NB4 (cell line): ENCODE data around the gene C1QB.
A peak's percentile ranks its signal among the peaks of the same experiment; 100 is the strongest.
"Not testable (repeated sequence)": the region's sequence is repeated elsewhere in the genome, so short reads cannot be mapped to it uniquely, and the experiment has no call there.

Experiments
- DNase-seq: peaks from one replicate; pipeline ENCODE4 v3.0.0; 2010; ENCODE audit warnings: low read depth
- H3K4me3 ChIP-seq: one replicate; pipeline ENCODE4 v1.5.1; 2011; ENCODE audit warnings: mild to moderate bottlenecking, low read depth, low read length, moderate library complexity
- CTCF ChIP-seq: IDR thresholded peaks from one replicate; pipeline ENCODE4 v1.5.1; 2012; ENCODE audit warnings: low read depth, low read length
- MAX ChIP-seq: IDR thresholded peaks from 2 replicates; pipeline ENCODE4 v1.6.1; 2011; ENCODE audit warnings: low read depth, low read length
- MYC ChIP-seq: IDR thresholded peaks from 2 replicates; pipeline ENCODE4 v1.6.1; 2011; ENCODE audit warnings: low read depth, low read length
- POLR2A ChIP-seq: IDR thresholded peaks from 2 replicates; pipeline ENCODE4 v1.6.1; 2011; ENCODE audit warnings: mild to moderate bottlenecking; ENCODE audit not compliant: insufficient read length; ENCODE audit errors: extremely low read depth

The C1QB gene

GRCh38 chr1:22662318-22662717, 9.3 kb downstream of the C1QB start:
- H3K4me3 ChIP-seq: no peak overlapping the region
- TF ChIP-seq MYC: no peak
- TF ChIP-seq MAX: no peak
- no peak for TF ChIP-seq POLR2A
- TF ChIP-seq CTCF: no peak
- peak; percentile 50 for DNase-seq

- TF ChIP-seq POLR2A (no peak), MYC (no peak), MAX (no peak), CTCF (no peak)
- DNase-seq: no peak
- no peak overlapping the region for H3K4me3 ChIP-seq
Measured at GRCh38 chr1:22662986-22663408, 10.0 kb downstream of the C1QB start.

GRCh38 chr1:22665752-22666151, 12.7 kb downstream of the C1QB start:
- peak; percentile 28 for DNase-seq
- H3K4me3 ChIP-seq: no peak overlapping the region
- TF ChIP-seq CTCF (peak; percentile 49), MYC (no peak), POLR2A (no peak), MAX (no peak)

GRCh38 chr1:22666412-22666811, 13.4 kb downstream of the C1QB start:
- TF ChIP-seq MAX (no peak), POLR2A (no peak), MYC (no peak), CTCF (no peak)
- no peak for DNase-seq
- H3K4me3 ChIP-seq: no peak overlapping the region

GRCh38 chr1:22668840-22669239, 15.8 kb downstream of the C1QB start:
- DNase-seq, H3K4me3 ChIP-seq: not testable (repeated sequence)

GRCh38 chr1:22670352-22670975, 17.4 kb downstream of the C1QB start:
- TF ChIP-seq MYC (no peak), CTCF (no peak), POLR2A (no peak), MAX (no peak)
- H3K4me3 ChIP-seq: no peak overlapping the region
- DNase-seq: no peak
